Heart left ventricle (tissue), 16 donors: ENCODE measurements around the gene PRG2. TPM values are rescaled to one million over a fixed set of nuclear protein-coding genes. Genes with fewer than 3 reads are reported as not detected.

ENCODE experiments used
- ATAC-seq, 4 donors: fragments of 200-7000 bp; cut with Tn5 transposase; one replicate each; pipeline ENCODE4 v1.9.1; 2020 to 2022; ENCODE audit warnings: moderate library complexity in 4 of 4, mild to moderate bottlenecking in 3 of 4, moderate number of reproducible peaks in 1 of 4
- DNase-seq, 5 donors: peaks; one replicate each; pipeline ENCODE4 v3.0.0-alpha.2; 2020
- H3K27ac ChIP-seq, 12 donors: fragments of 200-600 bp; sonication (generic) in 4 of 12; one replicate each; pipeline versions ENCODE4 v1.5.0 to v1.8.0; 2016 to 2022; ENCODE audit warnings: mild to moderate bottlenecking in 2 of 12
- H3K27me3 ChIP-seq, 9 donors: fragments of 200-600 bp; sonication (generic) in 2 of 9; one replicate each; pipeline versions ENCODE4 v1.5.1 to v1.8.0; 2016 to 2022; ENCODE audit warnings: mild to moderate bottlenecking in 3 of 9
- H3K36me3 ChIP-seq, 9 donors: fragments of 200-600 bp; sonication (generic) in 2 of 9; one replicate each; pipeline versions ENCODE4 v1.5.0 to v1.8.0; 2018 to 2022; ENCODE audit warnings: mild to moderate bottlenecking in 2 of 9
- H3K4me1 ChIP-seq, 12 donors: fragments of 200-600 bp; sonication (generic) in 4 of 12; one replicate each; pipeline versions ENCODE4 v1.5.0 to v1.8.0; 2016 to 2022; ENCODE audit warnings: mild to moderate bottlenecking in 3 of 12
- H3K4me3 ChIP-seq, 12 donors: fragments of 200-600 bp; sonication (generic) in 4 of 12; one replicate each; pipeline versions ENCODE4 v1.5.0 to v1.8.0; 2017 to 2022; ENCODE audit warnings: mild to moderate bottlenecking in 9 of 12, moderate library complexity in 4 of 12
- H3K9me3 ChIP-seq, 12 donors: fragments of 200-600 bp; sonication (generic) in 4 of 12; one replicate each; pipeline versions ENCODE4 v1.5.0 to v1.8.0; 2016 to 2022; ENCODE audit warnings: mild to moderate bottlenecking in 1 of 12
- POLR2A ChIP-seq, 2 donors: fragments of 450-650 bp; IDR thresholded peaks; one replicate each; pipeline ENCODE4 v1.6.1; 2017; ENCODE audit warnings: antibody characterized with exemption in 2 of 2, mild to moderate bottlenecking in 2 of 2, moderate library complexity in 2 of 2
- WGBS, 4 donors: extraction: QIAGEN DNeasy Blood & Tissue Kit in 2 of 4; methylation state at CpG; one replicate each; pipeline versions ENCODE4 v1.1.5 to v1.1.7; 2013 to 2018; 5-methylcytosine and 5-hydroxymethylcytosine counted together
- intact Hi-C, 10 donors: fragments of 100-400 bp; cut with DNase I; formaldehyde crosslinking; loops; one replicate each; pipeline versions ENCODE4 v1.11.1 to v1.14.2; 2022
- polyA plus RNA-seq, 2 donors: library from polyadenylated mRNA; stranded (reverse); fragments of 200-250 nt; gene quantifications; one replicate each; pipeline ENCODE4 v1.2.3, GENCODE V29; 2013
- total RNA-seq, 9 donors: library from RNA; depleted of rRNA in 2 of 9; stranded (reverse); fragments of >200 nt in 2 of 9; fragmentation: NEBNext Ultra II Directional in 3 of 9; extraction: Animal tissue kit (Norgen Biotek cat#: 25700) in 3 of 9; gene quantifications; one replicate each; pipeline versions ENCODE4 v1.1.0 to v1.2.4, GENCODE V29; 2016 to 2023
- TF ChIP-seq, protein P1 (sequence below), 12 donors: fragments of 200-600 bp; sonication (generic) in 4 of 12; IDR thresholded peaks; one replicate each; pipeline versions ENCODE4 v1.5.0 to v1.8.0; 2018 to 2022; ENCODE audit warnings: antibody characterized with exemption in 12 of 12, mild to moderate bottlenecking in 5 of 12
- donor health status: ischemic (EF 13 %, LVEDD 7.1; RV severe dilation, severe dysfunction).
- donor health status: healthy with polysubstance abuse.
- donor health status: DM: no; HTN: yes; CAD: no.
- donor health status: DM: no; HTN: no; CAD: no.
- donor health status: ischemic (EF 25% LVEDD 6.9; RV normal size, moderate dysfunction).
- donor health status: ischemic (EF 25% LVEDD 5.7; RV mildly dilated, moderate dysfunction).
- donor health status: healthy.
- donor health status: DM: yes; HTN: yes; CAD: no.
- donor health status: ischemic (EF 35%, LVEDD 5.7; RV mildly dilated, moderate dysfunction).
- donor health status: nonischemic (EF 11% LVEDD 7.7; RV severe dilation, severe dysfunction).
- donor health status: DM: yes; HTN: yes; CAD: no.
- donor health status: PGD.
- donor health status: ischemic (EF 29% LVEDD 5.4; RV normal size, mild dysfunction).
- donor health status: nonischemic (EF 23%, LVEDD 6.1; RV moderate dilation, normal function).

The PRG2 gene
- total and polyA plus RNA-seq, 11 donors, result 0.04 to 0.27 (median 0.20) TPM; not detected in 6

DNA sequence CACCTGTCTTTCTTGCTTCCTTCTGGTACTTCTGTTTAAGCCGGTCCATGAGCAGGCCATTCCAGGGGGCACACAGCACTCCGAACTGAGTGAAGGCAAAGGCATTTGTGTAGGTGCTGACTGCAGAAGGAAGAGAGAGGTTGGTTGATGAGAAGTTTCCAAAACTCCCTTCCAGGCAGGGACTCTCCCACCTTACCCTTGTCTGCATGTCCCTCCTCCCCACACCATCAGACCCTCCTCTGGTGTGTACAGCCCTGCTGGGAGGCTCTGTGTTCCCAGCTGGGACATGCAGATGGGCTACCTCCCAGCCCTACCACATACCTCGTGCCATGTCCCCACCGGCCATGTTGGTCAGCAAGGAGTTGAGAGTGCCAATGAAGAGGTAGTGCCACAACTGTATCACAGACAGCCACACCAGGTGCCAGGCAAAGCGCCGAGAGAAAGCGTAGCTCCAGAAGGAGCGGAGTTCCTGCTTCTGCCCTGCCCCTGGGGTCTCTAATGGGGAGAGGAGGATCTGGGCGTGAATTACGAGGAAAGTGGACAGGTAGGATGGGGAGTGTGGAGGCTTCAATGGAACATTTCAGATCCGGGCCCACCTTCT, 24.3 kb upstream of the PRG2 start:
- TF ChIP-seq, protein P1, sequence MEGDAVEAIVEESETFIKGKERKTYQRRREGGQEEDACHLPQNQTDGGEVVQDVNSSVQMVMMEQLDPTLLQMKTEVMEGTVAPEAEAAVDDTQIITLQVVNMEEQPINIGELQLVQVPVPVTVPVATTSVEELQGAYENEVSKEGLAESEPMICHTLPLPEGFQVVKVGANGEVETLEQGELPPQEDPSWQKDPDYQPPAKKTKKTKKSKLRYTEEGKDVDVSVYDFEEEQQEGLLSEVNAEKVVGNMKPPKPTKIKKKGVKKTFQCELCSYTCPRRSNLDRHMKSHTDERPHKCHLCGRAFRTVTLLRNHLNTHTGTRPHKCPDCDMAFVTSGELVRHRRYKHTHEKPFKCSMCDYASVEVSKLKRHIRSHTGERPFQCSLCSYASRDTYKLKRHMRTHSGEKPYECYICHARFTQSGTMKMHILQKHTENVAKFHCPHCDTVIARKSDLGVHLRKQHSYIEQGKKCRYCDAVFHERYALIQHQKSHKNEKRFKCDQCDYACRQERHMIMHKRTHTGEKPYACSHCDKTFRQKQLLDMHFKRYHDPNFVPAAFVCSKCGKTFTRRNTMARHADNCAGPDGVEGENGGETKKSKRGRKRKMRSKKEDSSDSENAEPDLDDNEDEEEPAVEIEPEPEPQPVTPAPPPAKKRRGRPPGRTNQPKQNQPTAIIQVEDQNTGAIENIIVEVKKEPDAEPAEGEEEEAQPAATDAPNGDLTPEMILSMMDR (IDR thresholded peaks at IDR 0.05), result no peak
- no peak for TF ChIP-seq POLR2A (IDR thresholded peaks at IDR 0.05)
- Histone ChIP-seq H3K4me3 (no peak overlapping the region), H3K4me1 (peaks cover 0 to 22% (median 7%) of the 10 kb centered on the region in 12 donors), H3K36me3 (peaks cover 2 to 100% (median 94%) of the 10 kb centered on the region in 9 donors), H3K27ac (no peak overlapping the region), H3K9me3 (no peaks in the 10 kb centered on the region), H3K27me3 (no peaks in the 10 kb centered on the region)
- no peak for ATAC-seq
- intact Hi-C loops, result no loop called here
- no peak for DNase-seq
- WGBS, 4 donors, result 95 to 98% (median 97%) methylated on average over 11 of the region's 11 CpGs

DNA sequence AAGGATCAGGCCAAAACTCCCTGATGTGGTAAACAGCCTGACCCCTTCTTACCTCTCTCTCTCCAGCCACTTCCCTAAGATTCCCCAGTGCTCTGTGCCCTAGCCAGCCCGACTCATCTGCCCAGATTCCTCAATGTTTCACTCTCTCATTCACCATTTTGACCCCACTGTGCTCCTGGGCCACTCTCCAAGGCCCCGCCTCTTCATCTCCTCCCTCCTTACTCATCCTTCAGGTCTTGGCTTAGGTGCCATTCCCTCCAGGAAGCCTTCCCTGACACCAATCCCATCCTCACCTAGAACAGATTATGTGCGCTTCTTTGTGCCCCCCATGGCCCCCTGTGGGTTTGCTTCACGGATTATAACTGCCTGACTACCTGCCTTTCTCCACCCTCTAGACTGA, 23.2 kb upstream of the PRG2 start:
- no peaks in the 10 kb centered on the region for H3K9me3 ChIP-seq
- DNase-seq, result no peak
- TF ChIP-seq, protein P1 (IDR thresholded peaks at IDR 0.05), result no peak
- no peak for TF ChIP-seq POLR2A (IDR thresholded peaks at IDR 0.05)
- H3K4me1 ChIP-seq, result peaks cover 0 to 22% (median 7%) of the 10 kb centered on the region in 12 donors
- no peak overlapping the region for H3K27ac ChIP-seq
- H3K36me3 ChIP-seq, result peaks cover 2 to 100% (median 100%) of the 10 kb centered on the region in 9 donors
- ATAC-seq, result no peak
- H3K4me3 ChIP-seq, result no peak overlapping the region
- H3K27me3 ChIP-seq, result no peaks in the 10 kb centered on the region
- intact Hi-C loops, result no loop called here
- 90 to 95% (median 92%) methylated on average over 4 of the region's 4 CpGs for WGBS, 4 donors

DNA sequence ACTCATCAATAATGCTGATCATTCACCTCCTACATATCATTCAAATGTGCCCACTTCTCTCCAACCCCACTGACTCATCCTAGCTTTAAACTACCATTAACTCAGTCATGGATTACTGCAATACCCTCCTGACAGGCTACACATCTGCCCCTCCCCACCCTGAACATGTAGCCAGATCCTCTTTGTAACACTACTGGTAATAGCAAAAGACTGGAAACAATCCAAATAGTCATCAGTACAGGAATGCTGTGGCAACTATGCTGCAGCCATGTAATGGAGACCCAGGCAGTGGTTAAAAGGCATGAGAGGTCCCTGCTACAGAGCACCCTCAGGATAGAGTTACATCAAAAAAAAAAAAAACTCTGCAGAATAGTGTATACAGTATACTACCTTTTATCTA, 19.8 kb upstream of the PRG2 start:
- intact Hi-C loops, result no loop called here
- Histone ChIP-seq H3K27ac (no peak overlapping the region), H3K4me1 (peaks cover 4 to 39% (median 28%) of the 10 kb centered on the region in 12 donors), H3K27me3 (no peaks in the 10 kb centered on the region), H3K9me3 (no peaks in the 10 kb centered on the region), H3K4me3 (no peak overlapping the region), H3K36me3 (peaks cover 0 to 91% (median 82%) of the 10 kb centered on the region in 9 donors)
- ATAC-seq, result no peak
- TF ChIP-seq, protein P1 (IDR thresholded peaks at IDR 0.05), result no peak
- no peak for TF ChIP-seq POLR2A (IDR thresholded peaks at IDR 0.05)
- DNase-seq, result no peak

DNA sequence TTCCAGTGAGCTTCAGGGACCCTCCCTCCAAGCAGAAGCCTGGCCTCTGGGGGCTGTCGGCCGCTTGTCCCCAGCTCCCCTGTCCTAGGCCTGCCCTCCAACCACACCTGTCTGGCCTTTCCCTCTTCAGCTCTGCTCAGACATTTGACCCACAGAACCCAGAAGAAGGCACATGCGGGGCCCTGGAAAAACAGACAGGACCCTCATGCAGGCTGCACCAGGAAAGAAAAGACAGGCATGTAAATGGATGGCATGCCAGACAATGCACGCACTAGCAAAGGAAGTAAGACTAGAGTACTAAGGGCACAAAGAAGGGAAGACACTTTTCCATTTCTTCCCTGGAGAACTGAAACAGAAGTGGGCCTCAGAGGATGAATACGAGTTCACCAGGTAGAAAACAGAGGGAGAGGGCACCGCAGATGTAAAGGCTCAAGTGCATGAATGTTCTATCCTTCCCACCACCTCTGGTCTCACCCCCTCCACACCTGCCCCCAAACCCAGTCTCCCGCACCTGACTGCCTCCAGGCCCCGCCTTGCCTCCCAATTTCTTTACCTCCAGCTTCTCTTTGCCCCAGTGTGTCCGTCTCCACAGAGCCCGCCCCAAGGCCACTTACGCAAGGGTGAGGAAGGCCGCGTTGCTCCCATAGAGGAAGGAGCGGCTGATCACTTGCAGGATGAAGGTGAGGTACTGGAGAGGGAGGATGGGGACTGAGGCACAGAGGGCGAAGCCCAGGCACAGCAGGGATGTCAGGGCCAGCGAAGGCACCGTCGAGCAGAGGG, 19.1 kb upstream of the PRG2 start:
- TF ChIP-seq POLR2A (IDR thresholded peaks at IDR 0.05), result no peak
- TF ChIP-seq, protein P1 (IDR thresholded peaks at IDR 0.05), result no peak
- WGBS, 4 donors, result 96 to 97% (median 97%) methylated on average over 18 of the region's 18 CpGs
- intact Hi-C loops, result loop anchor here in 2 of 10 donors (5.0 kb wide), 2 partner anchors 57 to 62 kb away; no protein-coding TSS in a partner anchor
- no peak for ATAC-seq
- Histone ChIP-seq H3K9me3 (no peaks in the 10 kb centered on the region), H3K36me3 (peaks cover 0 to 84% (median 75%) of the 10 kb centered on the region in 9 donors), H3K4me3 (no peak overlapping the region), H3K27ac (no peak overlapping the region), H3K4me1 (peaks cover 4 to 39% (median 28%) of the 10 kb centered on the region in 12 donors), H3K27me3 (no peaks in the 10 kb centered on the region)
- DNase-seq, result no peak
